Sigmoid colon (tissue), 7 donors: ENCODE measurements around the gene HOXC5. TPM values are rescaled to one million over a fixed set of nuclear protein-coding genes. Genes with fewer than 3 reads are reported as not detected.
"Not testable (repeated sequence)": the region's sequence is repeated elsewhere in the genome, so short reads cannot be mapped to it uniquely, and the experiment has no call there.

Source experiments
- DNase-seq: peaks from one replicate; pipeline ENCODE4 v3.0.0-alpha.2; 2019
- H3K27ac ChIP-seq, 4 donors: fragments of 200-600 bp; sonication (generic); one replicate each; pipeline ENCODE4 v1.5.1; 2016 to 2019; ENCODE audit warnings: mild to moderate bottlenecking in 1 of 4
- H3K27me3 ChIP-seq, 3 donors: fragments of 200-600 bp; sonication (generic); one replicate each; pipeline ENCODE4 v1.5.1; 2019; ENCODE audit warnings: mild to moderate bottlenecking in 1 of 3
- H3K36me3 ChIP-seq, 4 donors: fragments of 200-600 bp; sonication (generic); one replicate each; pipeline ENCODE4 v1.5.1; 2016 to 2019
- H3K4me1 ChIP-seq, 4 donors: fragments of 200-600 bp; sonication (generic); one replicate each; pipeline ENCODE4 v1.5.1; 2017 to 2019
- H3K4me3 ChIP-seq, 4 donors: fragments of 200-600 bp; sonication (generic); one replicate each; pipeline ENCODE4 v1.5.1; 2017 to 2019; ENCODE audit warnings: mild to moderate bottlenecking in 2 of 4, moderate library complexity in 1 of 4
- H3K9me3 ChIP-seq, 4 donors: fragments of 200-600 bp in 3 of 4; sonication (generic) in 3 of 4; one replicate each; pipeline versions ENCODE4 v1.5.1 to v1.6.1; 2013 to 2019
- CTCF ChIP-seq, 4 experiments: fragments of 450-650 bp in 3 of 4; fragments of 200-600 bp in 1 of 4; IDR thresholded peaks; one replicate each; pipeline ENCODE4 v1.5.1; 2016 to 2019; ENCODE audit warnings: antibody characterized with exemption in 4 of 4, mild to moderate bottlenecking in 3 of 4, moderate library complexity in 2 of 4
- EP300 ChIP-seq, 4 donors: sonication (generic); formaldehyde crosslinking; IDR thresholded peaks; one replicate each; pipeline ENCODE4 v1.6.1; 2017; ENCODE audit warnings: antibody characterized with exemption in 4 of 4
- POLR2A ChIP-seq, 2 donors: fragments of 450-650 bp; IDR thresholded peaks; one replicate each; pipeline ENCODE4 v1.6.1; 2016; ENCODE audit warnings: antibody characterized with exemption in 2 of 2, mild to moderate bottlenecking in 2 of 2, moderate library complexity in 2 of 2
- POLR2AphosphoS5 ChIP-seq, 4 donors: sonication (generic); formaldehyde crosslinking; IDR thresholded peaks; one replicate each; pipeline ENCODE4 v1.6.1; 2017; ENCODE audit warnings: antibody characterized with exemption in 4 of 4
- WGBS, 2 donors: extraction: QIAGEN DNeasy Blood & Tissue Kit; methylation state at CpG; one replicate each; pipeline ENCODE4 v1.1.7; 2013; 5-methylcytosine and 5-hydroxymethylcytosine counted together
- intact Hi-C: fragments of 100-400 bp; cut with DNase I; formaldehyde crosslinking; loops from one replicate; pipeline ENCODE4 v1.15.1; 2023
- polyA plus RNA-seq, 3 donors: library from polyadenylated mRNA; stranded (reverse); fragments of 200-250 nt; gene quantifications; one replicate each; pipeline ENCODE4 v1.2.3, GENCODE V29; 2013
- total RNA-seq, 4 donors: library from RNA; depleted of rRNA; stranded (reverse); fragments of >200 nt; gene quantifications; one replicate each; pipeline ENCODE4 v1.1.0, GENCODE V29; 2016
- donor health status: healthy with polysubstance abuse.
- donor health status: Bipolar disorder and iron deficiency.
- donor health status: healthy.

The HOXC5 gene
- total and polyA plus RNA-seq, 7 donors: 0.03 to 1.4 TPM; not detected in 5

GRCh38 chr12:54041097-54041690 is 8.3 kb downstream of the HOXC5 start:
- Histone ChIP-seq H3K36me3 (no peaks in the 10 kb centered on the region), H3K27ac (no peak overlapping the region), H3K27me3 (peaks cover 20 to 99% (median 96%) of the 10 kb centered on the region in 3 donors), H3K9me3 (no peaks in the 10 kb centered on the region), H3K4me3 (no peak overlapping the region), H3K4me1 (no peaks in the 10 kb centered on the region)
- no peak for DNase-seq
- WGBS, 2 donors: 39 to 47% methylated on average over 2 of the region's 2 CpGs
- no peak for TF ChIP-seq EP300 (IDR thresholded peaks at IDR 0.05)
- TF ChIP-seq POLR2AphosphoS5 (IDR thresholded peaks at IDR 0.05): no peak
- no peak for TF ChIP-seq CTCF (IDR thresholded peaks at IDR 0.05)
- no peak for TF ChIP-seq POLR2A (IDR thresholded peaks at IDR 0.05)
- intact Hi-C loops: no loop called here

- 62 to 66% methylated on average over 6 of the region's 6 CpGs for WGBS, 2 donors
- H3K27ac ChIP-seq, H3K4me3 ChIP-seq, H3K4me1 ChIP-seq, DNase-seq, H3K9me3 ChIP-seq, intact Hi-C loops, H3K36me3 ChIP-seq: not testable (repeated sequence)
- H3K27me3 ChIP-seq: peaks cover 27 to 99% (median 96%) of the 10 kb centered on the region in 3 donors
These were observed 9.2 kb downstream of the HOXC5 start for GRCh38 chr12:54042033-54042432.

GRCh38 chr12:54042970-54043853 is 10.4 kb downstream of the HOXC5 start:
- H3K4me3 ChIP-seq: no peak overlapping the region
- TF ChIP-seq POLR2A (IDR thresholded peaks at IDR 0.05): no peak
- TF ChIP-seq CTCF (IDR thresholded peaks at IDR 0.05): no peak
- TF ChIP-seq POLR2AphosphoS5 (IDR thresholded peaks at IDR 0.05): no peak
- TF ChIP-seq EP300 (IDR thresholded peaks at IDR 0.05): no peak
- no peak for DNase-seq
- no peaks in the 10 kb centered on the region for H3K9me3 ChIP-seq
- peaks cover 39 to 99% (median 96%) of the 10 kb centered on the region in 3 donors for H3K27me3 ChIP-seq
- WGBS, 2 donors: 35 to 39% methylated on average over 6 of the region's 6 CpGs
- peaks cover 0 to 12% (median 10%) of the 10 kb centered on the region in 4 donors for H3K4me1 ChIP-seq
- H3K27ac ChIP-seq: no peak overlapping the region
- no peaks in the 10 kb centered on the region for H3K36me3 ChIP-seq
- intact Hi-C loops: no loop called here

- TF ChIP-seq CTCF (IDR thresholded peaks at IDR 0.05) (no peak), EP300 (IDR thresholded peaks at IDR 0.05) (no peak), POLR2AphosphoS5 (IDR thresholded peaks at IDR 0.05) (no peak), POLR2A (IDR thresholded peaks at IDR 0.05) (no peak)
- no peak overlapping the region for H3K4me3 ChIP-seq
- H3K27me3 ChIP-seq: peaks cover 51 to 99% (median 98%) of the 10 kb centered on the region in 3 donors
- peaks cover 0 to 12% (median 10%) of the 10 kb centered on the region in 4 donors for H3K4me1 ChIP-seq
- no peaks in the 10 kb centered on the region for H3K36me3 ChIP-seq
- H3K27ac ChIP-seq: no peak overlapping the region
- no peaks in the 10 kb centered on the region for H3K9me3 ChIP-seq
- DNase-seq: no peak
- WGBS, 2 donors: 33 to 45% methylated on average over 5 of the region's 5 CpGs
- intact Hi-C loops: loop anchor here (1.0 kb wide), 1 partner anchor 17 kb away; no protein-coding TSS in a partner anchor
These were observed 11.7 kb downstream of the HOXC5 start for GRCh38 chr12:54044425-54045103.

- Histone ChIP-seq H3K9me3 (no peaks in the 10 kb centered on the region), H3K4me3 (no peak overlapping the region), H3K4me1 (peaks cover 0 to 12% (median 10%) of the 10 kb centered on the region in 4 donors), H3K27me3 (peaks cover 57 to 99% (median 98%) of the 10 kb centered on the region in 3 donors), H3K27ac (no peak overlapping the region), H3K36me3 (no peaks in the 10 kb centered on the region)
- intact Hi-C loops: loop anchor here (1.0 kb wide), 1 partner anchor 16 kb away; no protein-coding TSS in a partner anchor
- TF ChIP-seq EP300 (IDR thresholded peaks at IDR 0.05): no peak
- TF ChIP-seq POLR2AphosphoS5 (IDR thresholded peaks at IDR 0.05): no peak
- no peak for TF ChIP-seq CTCF (IDR thresholded peaks at IDR 0.05)
- TF ChIP-seq POLR2A (IDR thresholded peaks at IDR 0.05): no peak
- no peak for DNase-seq
These were observed 12.6 kb downstream of the HOXC5 start for GRCh38 chr12:54045401-54045800.
